ENCODE data around the gene MPZL3.

DNA sequence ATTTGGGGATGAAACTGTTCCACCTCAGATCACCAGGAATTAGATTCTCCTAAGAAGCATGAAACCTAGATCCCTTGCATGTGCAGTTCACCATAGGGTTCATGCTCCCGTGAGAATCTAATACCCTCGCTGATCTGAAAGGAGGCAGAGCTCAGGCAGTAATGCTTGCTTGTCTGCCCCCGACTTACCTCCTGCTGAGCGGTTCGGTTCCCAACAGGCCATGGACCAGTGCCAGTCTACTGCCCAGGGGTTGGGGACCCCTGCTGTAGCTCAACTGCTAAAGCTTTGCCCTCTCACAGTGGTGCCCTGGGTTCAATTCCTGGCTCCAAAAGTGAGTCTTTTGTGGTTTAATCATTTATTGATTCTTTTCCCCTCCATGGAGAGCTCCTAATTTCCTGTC, 30.7 kb downstream of the MPZL3 start:
- TF ChIP-seq, protein P1, sequence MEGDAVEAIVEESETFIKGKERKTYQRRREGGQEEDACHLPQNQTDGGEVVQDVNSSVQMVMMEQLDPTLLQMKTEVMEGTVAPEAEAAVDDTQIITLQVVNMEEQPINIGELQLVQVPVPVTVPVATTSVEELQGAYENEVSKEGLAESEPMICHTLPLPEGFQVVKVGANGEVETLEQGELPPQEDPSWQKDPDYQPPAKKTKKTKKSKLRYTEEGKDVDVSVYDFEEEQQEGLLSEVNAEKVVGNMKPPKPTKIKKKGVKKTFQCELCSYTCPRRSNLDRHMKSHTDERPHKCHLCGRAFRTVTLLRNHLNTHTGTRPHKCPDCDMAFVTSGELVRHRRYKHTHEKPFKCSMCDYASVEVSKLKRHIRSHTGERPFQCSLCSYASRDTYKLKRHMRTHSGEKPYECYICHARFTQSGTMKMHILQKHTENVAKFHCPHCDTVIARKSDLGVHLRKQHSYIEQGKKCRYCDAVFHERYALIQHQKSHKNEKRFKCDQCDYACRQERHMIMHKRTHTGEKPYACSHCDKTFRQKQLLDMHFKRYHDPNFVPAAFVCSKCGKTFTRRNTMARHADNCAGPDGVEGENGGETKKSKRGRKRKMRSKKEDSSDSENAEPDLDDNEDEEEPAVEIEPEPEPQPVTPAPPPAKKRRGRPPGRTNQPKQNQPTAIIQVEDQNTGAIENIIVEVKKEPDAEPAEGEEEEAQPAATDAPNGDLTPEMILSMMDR (IDR thresholded peaks at IDR 0.05; ENCODE audit: poor library complexity): no peak
- TF ChIP-seq EZH2phosphoT487 (IDR thresholded peaks at IDR 0.05; ENCODE audit: low read depth, severe bottlenecking, unreplicated experiment) (no peak), EZH2 (IDR thresholded peaks at IDR 0.05; ENCODE audit: borderline replicate concordance) (no peak)

All from hepatocyte (in vitro differentiated cells).